HG03439 (cell line): ENCODE measurements around the gene NDUFS3.
"Not testable (repeated sequence)": the region's sequence is repeated elsewhere in the genome, so short reads cannot be mapped to it uniquely, and the experiment has no call there.

Experiments used
- ATAC-seq: cut with Tn5 transposase; IDR thresholded peaks from one replicate; pipeline ENCODE4 v1.9.1; 2021; ENCODE audit warnings: mild to moderate bottlenecking, moderate library complexity; ENCODE audit not compliant: unreplicated experiment

Gene NDUFS3

GRCh38 chr11:47558695-47559094 is 20.2 kb upstream of the NDUFS3 start:
- ATAC-seq = no peak

GRCh38 chr11:47560426-47560825 is 18.4 kb upstream of the NDUFS3 start:
- no peak for ATAC-seq

- ATAC-seq = not testable (repeated sequence)
Observed at GRCh38 chr11:47562393-47562792, 16.5 kb upstream of the NDUFS3 start.

- not testable (repeated sequence) for ATAC-seq
Observed at GRCh38 chr11:47564366-47564765, 14.5 kb upstream of the NDUFS3 start.

- ATAC-seq = no peak
Observed at GRCh38 chr11:47564933-47565339, 13.9 kb upstream of the NDUFS3 start.

GRCh38 chr11:47565340-47566148 is 13.3 kb upstream of the NDUFS3 start, which contains the start of gene PTPMT1:
Gene PTPMT1, plus strand, starts transcription at chr11:47565599. Its CDS starts 24 bp downstream, at chr11:47565623.
- ATAC-seq = peak; percentile 79

GRCh38 chr11:47566149-47566698 is 12.7 kb upstream of the NDUFS3 start:
- ATAC-seq = no peak

- ATAC-seq = no peak
Observed at GRCh38 chr11:47569646-47570045, 9.2 kb upstream of the NDUFS3 start.

- ATAC-seq = no peak
Observed at GRCh38 chr11:47570651-47571356, 8.1 kb upstream of the NDUFS3 start.

- ATAC-seq = no peak
Observed at GRCh38 chr11:47571357-47571729, 7.5 kb upstream of the NDUFS3 start.

- ATAC-seq = no peak
Observed at GRCh38 chr11:47571895-47572294, 7.0 kb upstream of the NDUFS3 start.

- ATAC-seq = no peak
Observed at GRCh38 chr11:47572715-47573255, 6.1 kb upstream of the NDUFS3 start.

GRCh38 chr11:47573321-47573720 is 5.6 kb upstream of the NDUFS3 start:
- no peak for ATAC-seq

- no peak for ATAC-seq
Observed at GRCh38 chr11:47577460-47578041, 1.3 kb upstream of the NDUFS3 start.

- no peak for ATAC-seq
Observed at GRCh38 chr11:47583844-47584243, 5.0 kb downstream of the NDUFS3 start.

- ATAC-seq = no peak
Observed at GRCh38 chr11:47586098-47586855, 7.4 kb downstream of the NDUFS3 start, which contains the start of gene FAM180B. Gene FAM180B, plus strand, starts transcription at chr11:47586678. Its CDS starts 91 bp downstream, at chr11:47586769.

GRCh38 chr11:47587039-47587716 is 8.3 kb downstream of the NDUFS3 start:
- no peak for ATAC-seq

GRCh38 chr11:47587723-47588326 is 9.0 kb downstream of the NDUFS3 start:
- ATAC-seq = no peak

- no peak for ATAC-seq
Observed at GRCh38 chr11:47589118-47589517, 10.2 kb downstream of the NDUFS3 start.
